PC-9 (cell line): ENCODE results near the gene FBXW12. TPM values are rescaled to one million over a fixed set of nuclear protein-coding genes. Genes with fewer than 3 reads are reported as not detected.

ENCODE experiments used
- BruUV-seq: library from RNA; stranded (reverse); fragments of 400-500 nt; replicated peaks from 2 replicates; lab custom pipeline; 2021; lab: Mats Ljungman, UMichigan
- CTCF ChIA-PET: fragments of 300-600 bp; sonication (Branson Sonifier 250); formaldehyde crosslinking; loops from one replicate; lab custom pipeline; 2022; ENCODE audit warnings: antibody characterized with exemption; lab: Charles Lee
- POLR2A ChIA-PET: fragments of 300-600 bp; sonication (Branson Sonifier 250); formaldehyde crosslinking; loops from one replicate; lab custom pipeline; 2022; ENCODE audit warnings: antibody characterized with exemption; ENCODE audit not compliant: unreplicated experiment; lab: Charles Lee
- DNase-seq, 2 experiments: peaks; one replicate each; pipeline versions ENCODE4 v3.0.0 to v3.0.0-alpha.2; 2015 to 2022; ENCODE audit warnings: mixed read lengths in 1 of 2
- H2AFZ ChIP-seq: fragments of 200-600 bp; sonication (generic); 2 replicates; pipeline ENCODE4 v1.8.1; 2017; ENCODE audit warnings: antibody characterized with exemption
- H3F3A ChIP-seq: fragments of 200-600 bp; sonication (generic); 2 replicates; pipeline ENCODE4 v1.8.1; 2017; ENCODE audit warnings: antibody characterized with exemption, mild to moderate bottlenecking, low read depth; ENCODE audit not compliant: insufficient read depth
- H3K27ac ChIP-seq: fragments of 200-600 bp; sonication (generic); 2 replicates; pipeline ENCODE4 v1.6.1; 2016; ENCODE audit warnings: mixed run types
- H3K27me3 ChIP-seq: fragments of 200-600 bp; sonication (generic); 2 replicates; pipeline ENCODE4 v1.6.1; 2016; ENCODE audit warnings: low read depth, mixed run types; ENCODE audit not compliant: insufficient read depth
- H3K36me3 ChIP-seq: fragments of 200-600 bp; sonication (generic); 2 replicates; pipeline ENCODE4 v1.6.1; 2016; ENCODE audit warnings: low read depth, mixed run types
- H3K4me1 ChIP-seq: fragments of 200-600 bp; sonication (generic); replicated peaks from 2 replicates; pipeline ENCODE4 v1.6.1; 2016; ENCODE audit warnings: mixed run types; ENCODE audit not compliant: insufficient read depth
- H3K4me2 ChIP-seq: fragments of 200-600 bp; sonication (generic); 2 replicates; pipeline ENCODE4 v1.6.1; 2017; ENCODE audit warnings: mixed run types
- H3K4me3 ChIP-seq: fragments of 200-600 bp; sonication (generic); 2 replicates; pipeline ENCODE4 v1.6.1; 2016; ENCODE audit warnings: mixed run types
- H3K79me2 ChIP-seq: fragments of 200-600 bp; sonication (generic); 2 replicates; pipeline ENCODE4 v1.6.1; 2017; ENCODE audit warnings: low read depth, mixed run types
- H3K9me2 ChIP-seq: fragments of 200-600 bp; sonication (generic); 2 replicates; pipeline ENCODE4 v1.8.1; 2017; ENCODE audit warnings: mild to moderate bottlenecking; ENCODE audit not compliant: insufficient read depth
- H3K9me3 ChIP-seq: fragments of 200-600 bp; sonication (generic); 2 replicates; pipeline ENCODE4 v1.8.1; 2016; ENCODE audit warnings: low read depth; ENCODE audit not compliant: insufficient read depth
- H4K20me1 ChIP-seq: fragments of 200-600 bp; sonication (generic); 2 replicates; pipeline ENCODE4 v1.8.1; 2017; ENCODE audit not compliant: insufficient read depth
- CTCF ChIP-seq: fragments of 200-600 bp; sonication (generic); conservative IDR thresholded peaks from 2 replicates; pipeline ENCODE4 v1.6.1; 2017; ENCODE audit warnings: mixed run types, antibody characterized with exemption, mild to moderate bottlenecking, moderate library complexity
- EZH2 ChIP-seq: fragments of 200-600 bp; sonication (generic); IDR thresholded peaks from 2 replicates; pipeline ENCODE4 v1.8.0; 2017; ENCODE audit warnings: antibody characterized with exemption, low read depth
- intact Hi-C: fragments of 100-400 bp; cut with micrococcal nuclease; formaldehyde crosslinking; loops from one replicate; pipeline ENCODE4 v1.10.0; 2022; ENCODE audit not compliant: unreplicated experiment
- total RNA-seq: library from RNA; stranded (reverse); gene quantifications from 2 replicates; pipeline ENCODE4 v1.2.3, GENCODE V29; 2021

Gene FBXW12
- total RNA-seq, 1 experiment from 2014 or later, result not detected

GRCh38 chr3:48388966-48389365 lies 16.9 kb downstream of the FBXW12 start:
- H2AFZ ChIP-seq, result no peak overlapping the region
- H4K20me1 ChIP-seq, result no peaks in the 10 kb centered on the region
- no peak overlapping the region for H3K4me2 ChIP-seq
- intact Hi-C loops, result no loop called here
- no peaks in the 10 kb centered on the region for H3K4me1 ChIP-seq
- H3K9me3 ChIP-seq, result 0 out of 2 replicates have a peak, but pooled peaks cover 5% of the 10 kb centered on the region
- H3K9me2 ChIP-seq, result no peaks in the 10 kb centered on the region
- no peak overlapping the region for H3K4me3 ChIP-seq
- TF ChIP-seq CTCF (no peak), EZH2 (no peak)
- H3K27ac ChIP-seq, result no peak overlapping the region
- no peaks in the 10 kb centered on the region for H3K27me3 ChIP-seq
- no peaks in the 10 kb centered on the region for H3K36me3 ChIP-seq
- H3F3A ChIP-seq, result no peaks in the 10 kb centered on the region
- ChIA-PET POLR2A (no interaction called here), CTCF (interaction anchor here (0.7 kb wide), 1 partner anchor 47 kb away, joined by 3 read pairs; no protein-coding TSS in a partner anchor)
- BruUV-seq, result no TSS peak
- DNase-seq, result no peak
- no peaks in the 10 kb centered on the region for H3K79me2 ChIP-seq

- no TSS peak for BruUV-seq
- ChIA-PET CTCF (no interaction called here), POLR2A (interaction anchor here (0.6 kb wide), 1 partner anchor 45 kb away, joined by 11 read pairs; no protein-coding TSS in a partner anchor)
- H4K20me1 ChIP-seq, result no peaks in the 10 kb centered on the region
- no peaks in the 10 kb centered on the region for H3K79me2 ChIP-seq
- H3K4me2 ChIP-seq, result no peak overlapping the region
- no peaks in the 10 kb centered on the region for H3K9me2 ChIP-seq
- no peaks in the 10 kb centered on the region for H3K36me3 ChIP-seq
- no peaks in the 10 kb centered on the region for H3K9me3 ChIP-seq
- H3K4me3 ChIP-seq, result no peak overlapping the region
- TF ChIP-seq EZH2 (no peak), CTCF (no peak)
- DNase-seq, result no peak
- H3F3A ChIP-seq, result no peaks in the 10 kb centered on the region
- no peak overlapping the region for H2AFZ ChIP-seq
- no peaks in the 10 kb centered on the region for H3K4me1 ChIP-seq
- intact Hi-C loops, result no loop called here
- H3K27me3 ChIP-seq, result no peaks in the 10 kb centered on the region
- H3K27ac ChIP-seq, result no peak overlapping the region
Measured at GRCh38 chr3:48394391-48394790, 22.4 kb downstream of the FBXW12 start.

GRCh38 chr3:48395714-48396113 lies 23.7 kb downstream of the FBXW12 start:
- H3K9me2 ChIP-seq, result no peaks in the 10 kb centered on the region
- ChIA-PET CTCF (interaction anchor here (1.0 kb wide), 1 partner anchor 41 kb away, joined by 3 read pairs; no protein-coding TSS in a partner anchor), POLR2A (no interaction called here)
- H3K4me1 ChIP-seq, result no peaks in the 10 kb centered on the region
- DNase-seq, result no peak
- H3K27ac ChIP-seq, result no peak overlapping the region
- no TSS peak for BruUV-seq
- H3K4me3 ChIP-seq, result no peak overlapping the region
- no peaks in the 10 kb centered on the region for H3K36me3 ChIP-seq
- no peaks in the 10 kb centered on the region for H3K79me2 ChIP-seq
- H2AFZ ChIP-seq, result no peak overlapping the region
- no peaks in the 10 kb centered on the region for H3K27me3 ChIP-seq
- no peak overlapping the region for H3K4me2 ChIP-seq
- H4K20me1 ChIP-seq, result no peaks in the 10 kb centered on the region
- H3K9me3 ChIP-seq, result no peaks in the 10 kb centered on the region
- no peaks in the 10 kb centered on the region for H3F3A ChIP-seq
- intact Hi-C loops, result no loop called here
- no peak for TF ChIP-seq EZH2
- TF ChIP-seq CTCF, result no peak
